Activated CD8-positive, alpha-beta T cell treated with anti-CD3 and anti-CD28 coated beads for 36 hours (primary cell): Measurements from ENCODE around the gene GTF3C1. TPM values are rescaled to one million over a fixed set of nuclear protein-coding genes. Genes with fewer than 3 reads are reported as not detected.
A peak's percentile ranks its signal among the peaks of the same experiment; 100 is the strongest.
"Not testable (repeated sequence)": the region's sequence is repeated elsewhere in the genome, so short reads cannot be mapped to it uniquely, and the experiment has no call there.

Experiments
- ATAC-seq: fragments of 200-7000 bp; cut with Tn5 transposase; one replicate; pipeline ENCODE4 v1.10.0; 2021; ENCODE audit warnings: mild to moderate bottlenecking, moderate library complexity
- CTCF ChIA-PET: fragments of 350-600 bp; sonication (Branson Sonifier 250); formaldehyde crosslinking; loops from one replicate; lab custom pipeline; 2021; ENCODE audit warnings: antibody characterized with exemption; lab: Charles Lee
- POLR2A ChIA-PET: fragments of 350-600 bp; sonication (Branson Sonifier 250); formaldehyde crosslinking; loops from one replicate; lab custom pipeline; 2021; ENCODE audit warnings: antibody characterized with exemption; lab: Charles Lee
- DNase-seq: peaks from one replicate; pipeline ENCODE4 v3.0.0-alpha.2; 2020
- H3K27ac Mint-ChIP-seq: one replicate; pipeline ENCODE4 v1.8.0; 2021; ENCODE audit warnings: mild to moderate bottlenecking, mixed read lengths
- H3K27me3 Mint-ChIP-seq: one replicate; pipeline ENCODE4 v1.8.0; 2021; ENCODE audit warnings: mixed read lengths
- H3K36me3 Mint-ChIP-seq: one replicate; pipeline ENCODE4 v1.8.0; 2021; ENCODE audit warnings: low read depth, mixed read lengths
- H3K4me1 Mint-ChIP-seq: one replicate; pipeline ENCODE4 v1.8.0; 2021; ENCODE audit warnings: low read depth, mixed read lengths
- H3K4me3 Mint-ChIP-seq: one replicate; pipeline ENCODE4 v1.8.0; 2021; ENCODE audit warnings: mild to moderate bottlenecking, moderate library complexity, mixed read lengths
- H3K9me3 Mint-ChIP-seq: one replicate; pipeline ENCODE4 v1.8.0; 2021; ENCODE audit warnings: mixed read lengths
- intact Hi-C: fragments of 100-400 bp; cut with micrococcal nuclease; formaldehyde crosslinking; loops from one replicate; pipeline ENCODE4 v1.10.0; 2022
- total RNA-seq, 2 experiments: library from RNA; stranded (reverse); gene quantifications; one replicate each; pipeline ENCODE4 v1.2.3, GENCODE V29; 2021
- TF ChIP-seq, protein P1 (sequence below): fragments of 200-600 bp; IDR thresholded peaks from one replicate; pipeline ENCODE4 v1.8.0; 2022; ENCODE audit warnings: antibody characterized with exemption, mild to moderate bottlenecking

Gene GTF3C1
- total RNA-seq, 2 experiments from 2014 or later = 55.9 to 58.6 TPM

DNA sequence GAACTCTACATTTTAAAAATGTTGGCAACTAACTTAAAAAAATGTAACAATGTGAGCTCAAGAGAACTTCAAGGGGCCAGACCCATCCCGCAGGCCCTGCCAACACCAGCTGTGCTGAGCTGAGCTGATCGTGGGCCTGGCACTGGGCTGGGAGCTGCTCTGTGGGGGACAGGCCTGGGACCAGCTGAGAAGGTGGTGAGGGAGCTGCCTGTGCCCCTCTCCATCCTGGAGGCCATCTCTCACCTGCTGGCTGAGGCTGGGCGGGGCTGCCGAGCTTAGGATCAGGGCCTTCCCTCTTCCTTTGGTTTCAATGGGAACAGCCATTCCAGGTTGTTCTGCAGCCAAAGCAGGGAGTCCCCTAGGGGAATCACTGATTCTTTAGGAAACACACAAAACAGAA, 89.5 kb downstream of the GTF3C1 start:
- TF ChIP-seq, protein P1, sequence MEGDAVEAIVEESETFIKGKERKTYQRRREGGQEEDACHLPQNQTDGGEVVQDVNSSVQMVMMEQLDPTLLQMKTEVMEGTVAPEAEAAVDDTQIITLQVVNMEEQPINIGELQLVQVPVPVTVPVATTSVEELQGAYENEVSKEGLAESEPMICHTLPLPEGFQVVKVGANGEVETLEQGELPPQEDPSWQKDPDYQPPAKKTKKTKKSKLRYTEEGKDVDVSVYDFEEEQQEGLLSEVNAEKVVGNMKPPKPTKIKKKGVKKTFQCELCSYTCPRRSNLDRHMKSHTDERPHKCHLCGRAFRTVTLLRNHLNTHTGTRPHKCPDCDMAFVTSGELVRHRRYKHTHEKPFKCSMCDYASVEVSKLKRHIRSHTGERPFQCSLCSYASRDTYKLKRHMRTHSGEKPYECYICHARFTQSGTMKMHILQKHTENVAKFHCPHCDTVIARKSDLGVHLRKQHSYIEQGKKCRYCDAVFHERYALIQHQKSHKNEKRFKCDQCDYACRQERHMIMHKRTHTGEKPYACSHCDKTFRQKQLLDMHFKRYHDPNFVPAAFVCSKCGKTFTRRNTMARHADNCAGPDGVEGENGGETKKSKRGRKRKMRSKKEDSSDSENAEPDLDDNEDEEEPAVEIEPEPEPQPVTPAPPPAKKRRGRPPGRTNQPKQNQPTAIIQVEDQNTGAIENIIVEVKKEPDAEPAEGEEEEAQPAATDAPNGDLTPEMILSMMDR = no peak
- ATAC-seq = no peak
- no peak for DNase-seq
- no peak overlapping the region for H3K4me3 Mint-ChIP-seq
- POLR2A ChIA-PET = interaction anchor here (1.4 to 1.7 kb wide), 2 partner anchors 30 to 93 kb away, joined by 5 read pairs; no protein-coding TSS in a partner anchor
- peaks cover 70% of the 10 kb centered on the region for H3K4me1 Mint-ChIP-seq
- H3K9me3 Mint-ChIP-seq = no peaks in the 10 kb centered on the region
- intact Hi-C loops = no loop called here
- H3K27me3 Mint-ChIP-seq = no peaks in the 10 kb centered on the region
- CTCF ChIA-PET = interaction anchor here (1.0 to 1.6 kb wide), 4 partner anchors 54 to 305 kb away, joined by 3 to 4 read pairs (median 4); no protein-coding TSS in a partner anchor
- no peak overlapping the region for H3K27ac Mint-ChIP-seq
- H3K36me3 Mint-ChIP-seq = peaks cover 24% of the 10 kb centered on the region

DNA sequence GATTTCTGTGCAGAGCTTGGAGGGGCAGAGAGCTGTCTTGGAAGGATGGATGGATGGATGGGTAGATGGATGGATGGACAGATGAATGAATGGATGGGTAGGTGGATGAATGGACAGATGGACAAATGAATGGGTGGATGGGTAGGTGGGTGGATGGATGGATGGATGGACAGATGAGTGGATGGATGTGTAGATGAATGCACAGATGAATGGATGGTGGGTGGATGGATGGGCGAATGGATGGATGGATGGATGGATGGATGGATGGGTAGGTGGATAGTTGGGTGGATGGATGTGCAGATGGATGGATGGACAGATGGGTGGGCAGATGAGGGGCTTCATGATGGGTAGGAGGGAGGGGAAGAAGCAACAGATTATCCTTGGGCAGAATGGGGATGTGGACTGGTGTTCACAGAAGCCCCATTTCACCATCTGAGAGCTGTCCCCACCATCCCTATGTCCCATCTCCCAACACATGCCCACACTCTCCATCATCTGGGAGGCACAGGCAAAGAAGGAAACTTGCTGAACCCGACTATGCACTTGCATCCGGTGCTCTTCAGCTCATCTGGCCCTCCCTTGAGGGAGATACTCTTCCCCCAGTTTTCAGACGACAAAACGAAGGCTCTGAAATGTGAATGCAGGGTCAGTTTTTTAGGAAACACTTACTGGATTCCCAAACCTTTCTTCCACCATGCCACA, 90.6 kb downstream of the GTF3C1 start:
- Mint-ChIP-seq H3K27ac (peak overlapping the region; percentile 2), H3K4me1 (peaks cover 69% of the 10 kb centered on the region), H3K36me3 (peaks cover 16% of the 10 kb centered on the region), H3K4me3 (no peak overlapping the region), H3K9me3 (no peaks in the 10 kb centered on the region), H3K27me3 (no peaks in the 10 kb centered on the region)
- ATAC-seq = no peak
- DNase-seq = no peak
- CTCF ChIA-PET = interaction anchor here (1.0 to 1.6 kb wide), 4 partner anchors 53 to 304 kb away, joined by 3 to 4 read pairs (median 4); no protein-coding TSS in a partner anchor
- intact Hi-C loops = no loop called here
- TF ChIP-seq, protein P1 = no peak
- POLR2A ChIA-PET = interaction anchor here (1.0 to 1.7 kb wide), 2 partner anchors 52 to 92 kb away, joined by 3 to 5 read pairs; no protein-coding TSS in a partner anchor

DNA sequence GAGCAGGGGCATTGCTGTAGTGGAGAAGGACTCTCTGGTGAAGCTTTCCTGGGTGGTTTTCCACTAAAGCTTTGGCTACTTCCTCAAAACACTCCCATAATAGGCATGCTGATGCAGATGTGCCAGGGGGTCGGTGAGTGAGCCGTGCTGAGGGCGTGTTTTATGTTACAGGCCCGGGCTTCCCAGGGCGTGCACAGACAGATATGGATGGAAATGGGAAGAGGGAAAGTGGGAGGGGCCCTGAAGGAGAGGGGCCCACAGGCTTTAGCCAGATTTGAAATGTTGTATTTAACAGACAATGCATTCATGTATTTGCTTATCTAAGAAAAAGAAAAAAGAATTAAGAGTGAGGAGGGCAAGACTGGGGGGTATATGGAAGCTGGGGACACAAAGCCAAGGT, 91.5 kb downstream of the GTF3C1 start:
- ChIA-PET POLR2A (interaction anchor here (0.6 to 1.7 kb wide), 3 partner anchors 23 to 93 kb away, joined by 3 to 5 read pairs (median 3); no protein-coding TSS in a partner anchor), CTCF (no interaction called here)
- H3K9me3 Mint-ChIP-seq = peaks cover 7% of the 10 kb centered on the region
- ATAC-seq (no peak), DNase-seq (no peak)
- intact Hi-C loops = no loop called here
- peaks cover 67% of the 10 kb centered on the region for H3K4me1 Mint-ChIP-seq
- TF ChIP-seq, protein P1 = no peak
- H3K4me3 Mint-ChIP-seq = no peak overlapping the region
- no peaks in the 10 kb centered on the region for H3K27me3 Mint-ChIP-seq
- no peak overlapping the region for H3K27ac Mint-ChIP-seq
- H3K36me3 Mint-ChIP-seq = peaks cover 14% of the 10 kb centered on the region

DNA sequence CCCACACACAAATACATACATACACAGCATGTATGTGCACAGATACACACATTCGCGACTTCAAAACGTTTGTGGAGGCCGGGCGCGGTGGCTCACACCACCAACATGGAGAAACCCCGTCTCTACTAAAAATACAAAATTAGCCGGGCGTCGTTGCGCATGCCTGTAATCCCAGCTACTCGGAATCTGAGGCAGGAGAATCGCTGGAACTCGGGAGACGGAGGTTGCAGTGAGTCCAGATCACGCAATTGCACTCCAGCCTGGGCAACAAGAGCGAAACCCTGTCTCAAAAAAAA, 92.2 kb downstream of the GTF3C1 start:
- intact Hi-C loops = loop anchor here (2.0 kb wide), 1 partner anchor 303 kb away; no protein-coding TSS in a partner anchor
- CTCF ChIA-PET = interaction anchor here (1.3 kb wide), 1 partner anchor 83 kb away, joined by 3 read pairs; no protein-coding TSS in a partner anchor
- not testable (repeated sequence) for H3K27ac Mint-ChIP-seq, H3K27me3 Mint-ChIP-seq, DNase-seq, H3K4me3 Mint-ChIP-seq, ATAC-seq
- H3K4me1 Mint-ChIP-seq = peaks cover 66% of the 10 kb centered on the region
- POLR2A ChIA-PET = interaction anchor here (1.0 kb wide), 1 partner anchor 24 kb away, joined by 3 read pairs; no protein-coding TSS in a partner anchor
- H3K9me3 Mint-ChIP-seq = peaks cover 12% of the 10 kb centered on the region
- H3K36me3 Mint-ChIP-seq = peaks cover 19% of the 10 kb centered on the region

DNA sequence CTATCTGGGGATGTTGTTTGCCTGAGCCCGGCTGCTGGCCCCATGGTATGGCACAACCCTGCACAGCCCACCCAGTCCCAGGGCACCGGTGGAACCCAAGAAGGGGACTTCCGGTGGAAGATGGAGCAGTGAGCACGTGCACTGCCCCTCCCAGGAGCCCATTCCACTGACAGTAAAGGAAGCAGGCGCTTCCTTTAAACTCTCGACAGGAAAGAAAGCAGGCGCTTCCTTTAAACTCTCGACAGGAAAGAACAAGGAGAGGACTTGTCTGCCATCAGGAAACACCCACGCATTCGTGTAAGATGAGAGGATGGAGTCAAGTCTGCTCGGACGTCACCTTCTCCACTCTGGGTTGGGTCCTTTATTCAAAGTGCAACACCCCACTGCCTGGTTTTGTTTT, 94.0 kb downstream of the GTF3C1 start:
- peak overlapping the region; percentile 73 for H3K27ac Mint-ChIP-seq
- ATAC-seq (peak; percentile 14), DNase-seq (peak; percentile 60)
- no peak overlapping the region for H3K4me3 Mint-ChIP-seq
- no peaks in the 10 kb centered on the region for H3K27me3 Mint-ChIP-seq
- peaks cover 71% of the 10 kb centered on the region for H3K4me1 Mint-ChIP-seq
- ChIA-PET CTCF (interaction anchor here (0.8 to 1.2 kb wide), 5 partner anchors 48 to 301 kb away, joined by 3 to 6 read pairs (median 3); no protein-coding TSS in a partner anchor), POLR2A (interaction anchor here (0.6 to 8.1 kb wide), 6 partner anchors 15 to 138 kb away, joined by 3 to 129 read pairs (median 3); partner anchors contain the start of gene IL21R)
- peaks cover 20% of the 10 kb centered on the region for H3K9me3 Mint-ChIP-seq
- intact Hi-C loops = loop anchor here (2.0 kb wide), 2 partner anchors 225 to 301 kb away; no protein-coding TSS in a partner anchor
- TF ChIP-seq, protein P1 = no peak
- peaks cover 33% of the 10 kb centered on the region for H3K36me3 Mint-ChIP-seq
